ENCODE results near the gene UVSSA. TPM values are rescaled to one million over a fixed set of nuclear protein-coding genes. Genes with fewer than 3 reads are reported as not detected.

The UVSSA gene
- polyA plus RNA-seq, 1 donor from 2014 or later: 13.3 TPM

DNA sequence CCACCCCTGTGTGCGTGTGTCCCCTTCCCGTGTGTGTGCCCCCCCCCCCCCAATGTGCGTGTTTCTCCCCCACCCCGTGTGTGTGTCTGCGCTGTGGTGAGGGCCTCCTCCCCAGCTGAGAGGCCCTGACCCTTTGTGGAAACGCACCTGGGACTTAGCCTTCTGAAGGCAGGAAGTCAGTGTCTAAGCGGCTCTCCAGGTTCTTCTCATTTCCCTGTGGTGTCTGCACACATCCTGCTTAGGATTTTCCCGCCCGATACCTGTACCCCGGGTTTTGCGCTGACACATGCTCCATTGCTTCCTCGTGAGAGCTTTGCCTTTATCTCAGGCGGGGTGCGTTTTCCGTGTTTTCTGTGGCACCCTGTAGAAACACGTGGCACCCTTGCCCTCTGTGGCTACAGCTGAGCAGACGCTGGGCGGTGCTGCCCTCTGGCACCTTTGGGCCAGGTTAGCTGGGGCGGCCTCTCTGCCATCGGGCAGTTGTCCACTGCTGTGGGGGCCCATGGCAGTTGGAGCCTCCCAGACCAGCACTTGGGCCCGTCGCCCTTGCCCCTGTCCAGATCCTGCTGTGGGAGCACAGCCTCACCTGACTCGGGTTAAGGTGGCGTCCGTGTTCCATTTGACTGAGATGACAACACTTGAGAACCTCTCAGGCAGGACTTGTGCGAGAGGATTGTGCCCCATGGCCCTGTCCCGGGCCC is 31.0 kb upstream of the UVSSA start:
- Histone ChIP-seq H3K4me3 (ENCODE audit: low read length) (no peak overlapping the region), H3K9me3 (ENCODE audit: low read length) (no peaks in the 10 kb centered on the region), H3K9me2 (ENCODE audit: insufficient read depth, low read length) (no peaks in the 10 kb centered on the region), H3K36me3 (ENCODE audit: insufficient read depth, low read length) (peaks cover 7% of the 10 kb centered on the region), H3K4me2 (ENCODE audit: low read length) (no peak overlapping the region), H3F3A (ENCODE audit: insufficient read depth, low read length, poor library complexity, severe bottlenecking) (no peaks in the 10 kb centered on the region), H3K79me2 (replicated peaks; ENCODE audit: insufficient read depth, low read length) (no peaks in the 10 kb centered on the region), H2AFZ (ENCODE audit: low read depth, low read length) (no peak overlapping the region), H3K27ac (ENCODE audit: low read length) (no peak overlapping the region), H3K27me3 (ENCODE audit: insufficient read depth, low read depth, low read length) (no peaks in the 10 kb centered on the region), H4K20me1 (ENCODE audit: insufficient read depth) (no peaks in the 10 kb centered on the region), H3K9ac (ENCODE audit: low read length) (no peak overlapping the region)
- no peak for TF ChIP-seq RAD21 (conservative IDR thresholded peaks at IDR 0.05)
- TF ChIP-seq EP300 (conservative IDR thresholded peaks at IDR 0.05; ENCODE audit: poor library complexity, severe bottlenecking): no peak
- no peak for TF ChIP-seq TAF1 (IDR thresholded peaks at IDR 0.05; ENCODE audit: low read depth)
- no peak for TF ChIP-seq POLR2AphosphoS5 (IDR thresholded peaks at IDR 0.05)
- TF ChIP-seq, protein P1, sequence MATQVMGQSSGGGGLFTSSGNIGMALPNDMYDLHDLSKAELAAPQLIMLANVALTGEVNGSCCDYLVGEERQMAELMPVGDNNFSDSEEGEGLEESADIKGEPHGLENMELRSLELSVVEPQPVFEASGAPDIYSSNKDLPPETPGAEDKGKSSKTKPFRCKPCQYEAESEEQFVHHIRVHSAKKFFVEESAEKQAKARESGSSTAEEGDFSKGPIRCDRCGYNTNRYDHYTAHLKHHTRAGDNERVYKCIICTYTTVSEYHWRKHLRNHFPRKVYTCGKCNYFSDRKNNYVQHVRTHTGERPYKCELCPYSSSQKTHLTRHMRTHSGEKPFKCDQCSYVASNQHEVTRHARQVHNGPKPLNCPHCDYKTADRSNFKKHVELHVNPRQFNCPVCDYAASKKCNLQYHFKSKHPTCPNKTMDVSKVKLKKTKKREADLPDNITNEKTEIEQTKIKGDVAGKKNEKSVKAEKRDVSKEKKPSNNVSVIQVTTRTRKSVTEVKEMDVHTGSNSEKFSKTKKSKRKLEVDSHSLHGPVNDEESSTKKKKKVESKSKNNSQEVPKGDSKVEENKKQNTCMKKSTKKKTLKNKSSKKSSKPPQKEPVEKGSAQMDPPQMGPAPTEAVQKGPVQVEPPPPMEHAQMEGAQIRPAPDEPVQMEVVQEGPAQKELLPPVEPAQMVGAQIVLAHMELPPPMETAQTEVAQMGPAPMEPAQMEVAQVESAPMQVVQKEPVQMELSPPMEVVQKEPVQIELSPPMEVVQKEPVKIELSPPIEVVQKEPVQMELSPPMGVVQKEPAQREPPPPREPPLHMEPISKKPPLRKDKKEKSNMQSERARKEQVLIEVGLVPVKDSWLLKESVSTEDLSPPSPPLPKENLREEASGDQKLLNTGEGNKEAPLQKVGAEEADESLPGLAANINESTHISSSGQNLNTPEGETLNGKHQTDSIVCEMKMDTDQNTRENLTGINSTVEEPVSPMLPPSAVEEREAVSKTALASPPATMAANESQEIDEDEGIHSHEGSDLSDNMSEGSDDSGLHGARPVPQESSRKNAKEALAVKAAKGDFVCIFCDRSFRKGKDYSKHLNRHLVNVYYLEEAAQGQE (IDR thresholded peaks at IDR 0.05; ENCODE audit: borderline replicate concordance): no peak
- TF ChIP-seq EZH2 (IDR thresholded peaks at IDR 0.05; ENCODE audit: borderline replicate concordance, insufficient read depth, low read length, poor library complexity, severe bottlenecking): no peak

- no peak overlapping the region for H3K4me2 ChIP-seq (ENCODE audit: low read length)
- H3K9me3 ChIP-seq (ENCODE audit: low read length): no peaks in the 10 kb centered on the region
- TF ChIP-seq RAD21 (conservative IDR thresholded peaks at IDR 0.05) (no peak), MXI1 (conservative IDR thresholded peaks at IDR 0.05; ENCODE audit: poor library complexity, severe bottlenecking) (no peak), POLR2AphosphoS5 (IDR thresholded peaks at IDR 0.05) (no peak), EZH2 (IDR thresholded peaks at IDR 0.05; ENCODE audit: borderline replicate concordance, insufficient read depth, low read length, poor library complexity, severe bottlenecking) (no peak), EP300 (conservative IDR thresholded peaks at IDR 0.05; ENCODE audit: poor library complexity, severe bottlenecking) (no peak), TAF1 (IDR thresholded peaks at IDR 0.05; ENCODE audit: low read depth) (no peak), CTCF (IDR thresholded peaks at IDR 0.05; ENCODE audit: poor library complexity, severe bottlenecking) (no peak), SMC3 (conservative IDR thresholded peaks at IDR 0.05; ENCODE audit: poor library complexity) (no peak)
- TF ChIP-seq, protein P1 (IDR thresholded peaks at IDR 0.05; ENCODE audit: borderline replicate concordance): no peak
- H3K27ac ChIP-seq (ENCODE audit: low read length): no peak overlapping the region
- no peaks in the 10 kb centered on the region for H3K79me2 ChIP-seq (replicated peaks; ENCODE audit: insufficient read depth, low read length)
- no peak overlapping the region for H2AFZ ChIP-seq (ENCODE audit: low read depth, low read length)
- no peak overlapping the region for H3K4me3 ChIP-seq (ENCODE audit: low read length)
- H3K36me3 ChIP-seq (ENCODE audit: insufficient read depth, low read length): peaks cover 7% of the 10 kb centered on the region
- H3K9ac ChIP-seq (ENCODE audit: low read length): no peak overlapping the region
- no peaks in the 10 kb centered on the region for H3K27me3 ChIP-seq (ENCODE audit: insufficient read depth, low read depth, low read length)
- no peaks in the 10 kb centered on the region for H3K9me2 ChIP-seq (ENCODE audit: insufficient read depth, low read length)
- H3F3A ChIP-seq (ENCODE audit: insufficient read depth, low read length, poor library complexity, severe bottlenecking): no peaks in the 10 kb centered on the region
- no peaks in the 10 kb centered on the region for H4K20me1 ChIP-seq (ENCODE audit: insufficient read depth)
These were observed 30.4 kb upstream of the UVSSA start for GRCh38 chr4:1316537-1317168.

Measured in neural cell (in vitro differentiated cells).